LoVo (cell line): ENCODE results near the gene ANTXR2.
"Not testable (repeated sequence)": the region's sequence is repeated elsewhere in the genome, so short reads cannot be mapped to it uniquely, and the experiment has no call there.

Experiments used
- DNase-seq: peaks from one replicate; pipeline ENCODE4 v3.0.0-alpha.2; 2016; ENCODE audit warnings: low spot score

Gene ANTXR2

DNA sequence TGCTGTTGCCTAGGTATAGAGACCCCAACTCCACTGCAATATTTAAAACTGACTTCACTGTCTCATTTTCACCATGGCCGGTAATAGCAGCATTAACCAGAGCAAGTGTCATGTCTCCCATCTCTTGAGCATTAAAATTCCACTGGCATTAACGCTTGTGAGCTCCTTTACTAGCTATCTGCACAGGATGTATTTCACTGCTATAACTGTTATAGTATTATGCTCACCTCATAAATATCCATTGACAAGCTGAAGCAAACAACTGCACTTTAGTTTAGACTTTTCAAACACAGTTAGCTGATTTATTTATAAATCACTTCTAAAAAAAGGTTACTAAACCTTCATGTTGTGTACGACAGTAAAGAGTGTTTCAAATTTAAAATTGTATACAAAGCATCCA is 157.8 kb downstream of the ANTXR2 start:
- no peak for DNase-seq

DNA sequence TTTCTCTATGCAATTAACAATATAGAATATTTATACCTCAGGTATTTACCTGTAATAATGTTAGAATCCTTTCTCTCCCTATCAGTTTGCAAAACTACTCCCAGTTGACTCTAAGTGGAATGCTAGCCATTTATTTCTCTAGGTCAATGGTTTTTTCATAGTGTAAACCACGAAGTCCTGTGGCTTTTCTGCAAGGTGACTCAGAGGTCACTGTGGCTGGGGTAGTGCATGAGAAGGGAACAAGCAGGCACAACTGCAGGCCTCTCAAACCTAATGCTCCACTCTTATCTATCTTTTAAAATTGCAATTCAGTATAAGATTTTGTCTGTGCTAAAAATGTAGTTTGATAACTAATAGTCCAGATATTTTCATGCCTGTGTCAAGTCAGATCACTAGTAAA is 159.4 kb downstream of the ANTXR2 start:
- DNase-seq = no peak

DNA sequence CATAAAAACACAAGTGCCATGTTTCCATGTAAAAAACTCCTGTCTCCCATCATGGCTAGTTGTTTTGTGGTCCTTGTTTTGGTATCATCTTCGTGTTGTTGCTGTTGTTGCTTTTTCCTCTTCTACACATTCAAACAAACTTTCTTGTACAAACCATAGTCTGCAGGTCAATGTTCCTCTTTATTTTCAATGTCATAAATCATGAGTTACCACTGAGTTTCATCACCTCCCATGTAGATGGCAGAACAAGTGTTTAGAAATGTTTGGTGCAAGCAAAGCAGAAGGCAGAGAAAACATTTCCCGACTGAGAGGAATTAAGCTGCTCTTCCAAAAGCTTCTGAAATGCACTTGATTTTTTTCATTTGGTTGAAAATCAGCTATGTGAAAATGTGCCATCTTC is 166.0 kb downstream of the ANTXR2 start:
- DNase-seq = no peak

DNA sequence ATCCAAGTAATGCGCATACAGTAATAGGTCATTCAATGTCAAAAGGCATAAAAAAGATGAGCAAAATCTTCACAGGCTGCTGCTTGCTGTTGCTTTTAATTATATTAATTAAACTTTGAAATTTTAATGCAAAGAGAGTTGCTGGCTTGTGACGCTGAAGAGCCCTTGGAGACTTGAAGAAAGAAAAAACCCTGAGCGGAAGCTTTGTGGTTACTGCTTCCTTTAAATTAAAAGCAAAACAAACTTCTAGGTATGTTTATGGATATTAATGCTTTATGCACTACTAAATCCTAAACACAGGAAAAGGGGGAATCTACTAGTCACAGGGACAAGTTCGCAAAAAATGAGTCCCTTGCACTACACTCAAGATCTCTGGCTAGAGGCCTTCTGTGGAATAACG is 166.7 kb downstream of the ANTXR2 start:
- DNase-seq = no peak

DNA sequence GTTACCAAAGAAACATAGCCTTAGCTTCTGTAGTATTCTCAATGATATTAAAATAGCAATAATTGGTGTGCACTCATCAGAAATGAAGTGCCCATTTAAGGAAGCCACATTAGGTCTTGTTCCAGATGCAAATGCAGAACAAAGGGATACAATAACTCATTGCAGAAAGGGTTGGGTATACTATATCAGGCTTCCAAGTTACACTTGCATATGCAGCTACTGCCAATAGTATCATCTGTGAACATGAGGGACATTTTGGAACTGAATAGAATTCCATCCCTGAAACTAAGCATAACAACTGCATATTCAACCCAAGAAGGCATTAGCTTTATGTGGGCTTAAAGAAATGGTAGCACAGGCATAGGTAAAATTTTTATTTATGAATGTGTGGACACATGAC is 167.8 kb downstream of the ANTXR2 start:
- no peak for DNase-seq

DNA sequence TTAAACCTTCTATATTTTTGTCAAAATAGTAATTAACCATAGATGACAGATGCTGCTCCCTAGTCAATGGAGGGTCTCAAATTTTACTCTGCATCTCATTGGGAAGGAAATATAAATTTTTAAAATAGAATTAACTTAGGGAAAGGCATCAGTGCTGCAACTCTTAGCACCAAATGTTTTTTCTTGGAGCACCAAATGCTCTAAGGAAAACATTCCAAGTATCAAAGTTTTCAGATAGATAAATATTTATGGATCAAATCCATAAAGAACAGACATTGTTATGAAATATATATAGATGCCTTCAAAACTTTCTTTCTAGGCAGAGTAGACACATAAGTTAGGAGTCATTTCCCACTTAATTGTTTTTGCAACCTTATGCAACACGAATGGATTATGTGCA is 168.7 kb downstream of the ANTXR2 start:
- DNase-seq = no peak

DNA sequence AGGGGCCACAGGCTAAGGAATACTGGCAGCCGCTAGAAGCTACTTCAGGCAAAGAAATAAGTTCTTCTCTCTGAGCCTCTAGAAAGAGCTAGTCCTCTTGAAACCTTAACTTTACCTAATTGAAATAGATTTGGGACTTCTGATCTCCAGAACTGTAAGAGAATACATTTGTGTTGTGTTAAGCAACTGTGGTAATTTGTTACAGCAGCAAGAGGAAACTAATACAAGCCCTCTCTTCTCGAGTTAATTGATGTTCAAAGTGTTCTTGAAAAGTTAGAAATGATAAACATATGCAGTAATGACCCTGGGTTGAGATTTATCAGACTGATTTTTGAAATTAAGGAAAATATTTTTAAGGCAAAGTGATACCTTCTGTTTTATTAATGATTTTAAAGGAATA is 172.8 kb downstream of the ANTXR2 start:
- DNase-seq = no peak

DNA sequence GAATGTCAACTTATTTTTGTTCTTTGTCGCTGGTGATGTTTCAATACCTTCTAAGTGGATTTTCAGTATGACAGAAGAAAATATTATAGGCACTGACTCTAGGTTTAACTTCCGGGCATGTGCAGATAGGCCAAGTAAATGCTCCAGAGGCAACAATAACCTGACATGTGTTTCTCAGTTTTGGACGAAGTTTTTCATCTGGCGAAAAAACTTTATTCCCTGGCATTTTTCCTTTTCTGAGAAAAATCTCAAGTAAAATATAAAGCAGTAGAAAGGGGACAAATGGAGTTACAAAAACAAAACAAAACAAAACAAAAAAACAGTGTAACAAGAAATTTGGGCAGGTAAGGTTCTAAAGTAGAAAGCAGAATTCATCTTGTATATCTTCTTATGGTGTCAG is 173.5 kb downstream of the ANTXR2 start:
- no peak for DNase-seq

DNA sequence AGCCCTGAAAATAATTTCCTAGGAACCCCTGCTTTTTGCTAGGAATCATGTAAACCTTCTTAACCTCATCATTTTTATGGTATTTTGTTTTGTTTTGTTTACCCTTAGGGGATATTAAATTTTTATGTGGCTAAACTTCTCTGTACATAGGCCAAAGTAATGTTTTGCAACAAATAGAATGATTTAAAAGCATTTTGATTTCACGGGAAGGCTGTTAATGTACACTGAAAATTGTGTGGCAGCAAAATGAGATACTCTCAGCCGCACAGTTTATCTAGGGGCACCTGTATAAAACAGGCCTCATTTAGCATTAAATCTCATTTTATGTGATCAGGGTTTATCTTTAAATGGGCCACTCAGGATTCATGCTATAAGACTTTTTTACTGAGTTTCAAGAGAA is 175.0 kb downstream of the ANTXR2 start:
- DNase-seq = no peak

DNA sequence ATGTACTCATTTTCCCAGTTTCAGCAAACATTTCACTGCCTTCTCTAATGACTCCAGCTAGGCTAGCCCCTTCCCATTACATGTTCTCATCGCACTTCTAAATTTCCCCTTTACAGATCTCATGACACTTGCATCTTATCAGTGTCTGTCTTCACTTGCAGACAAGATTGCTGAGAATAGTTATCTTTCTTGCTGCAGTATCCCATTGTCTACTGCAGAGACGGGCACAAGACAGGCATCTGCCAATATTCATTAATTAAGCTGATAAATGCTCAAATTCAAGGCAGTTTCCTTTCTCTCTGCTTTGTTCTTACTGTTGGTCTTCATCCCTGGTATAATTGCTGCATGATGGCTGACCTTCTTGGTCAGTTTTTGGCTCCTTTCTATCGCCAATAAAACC is 175.9 kb downstream of the ANTXR2 start:
- DNase-seq = no peak

DNA sequence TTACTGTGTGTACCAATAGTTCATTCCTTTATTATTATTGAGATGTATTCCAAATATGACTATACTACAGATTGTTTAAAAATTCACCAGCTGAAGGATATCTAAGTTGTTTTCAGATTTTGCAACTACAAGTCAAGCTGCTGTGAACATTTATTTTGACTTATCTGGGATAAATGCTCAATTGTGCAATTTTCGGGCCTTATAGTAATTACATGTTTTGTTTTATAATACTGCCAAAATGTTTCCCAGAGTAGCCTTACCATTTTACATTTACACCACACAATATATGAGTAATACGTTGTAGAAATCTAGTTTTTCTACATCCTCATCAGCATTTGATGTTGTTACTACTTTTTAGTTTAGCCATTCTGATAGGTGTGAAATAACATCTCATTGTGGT is 179.6 kb downstream of the ANTXR2 start:
- no peak for DNase-seq

DNA sequence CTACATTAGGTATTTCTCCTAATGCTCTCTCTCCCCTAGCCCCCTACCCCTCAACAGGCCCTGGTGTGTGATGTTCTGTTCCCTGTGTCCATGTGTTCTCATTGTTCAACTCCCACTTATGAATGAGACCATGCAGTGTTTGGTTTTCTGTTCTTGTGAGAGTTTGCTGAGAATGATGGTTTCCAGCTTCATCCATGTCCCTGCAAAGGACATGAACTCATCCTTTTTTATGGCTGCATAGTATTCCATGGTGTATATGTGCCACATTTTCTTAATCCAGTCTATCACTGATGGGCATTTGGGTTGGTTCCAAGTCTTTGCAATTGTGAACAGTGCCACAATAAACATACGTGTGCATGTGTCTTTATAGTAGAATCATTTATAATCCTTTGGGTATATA is 184.0 kb downstream of the ANTXR2 start:
- not testable (repeated sequence) for DNase-seq

DNA sequence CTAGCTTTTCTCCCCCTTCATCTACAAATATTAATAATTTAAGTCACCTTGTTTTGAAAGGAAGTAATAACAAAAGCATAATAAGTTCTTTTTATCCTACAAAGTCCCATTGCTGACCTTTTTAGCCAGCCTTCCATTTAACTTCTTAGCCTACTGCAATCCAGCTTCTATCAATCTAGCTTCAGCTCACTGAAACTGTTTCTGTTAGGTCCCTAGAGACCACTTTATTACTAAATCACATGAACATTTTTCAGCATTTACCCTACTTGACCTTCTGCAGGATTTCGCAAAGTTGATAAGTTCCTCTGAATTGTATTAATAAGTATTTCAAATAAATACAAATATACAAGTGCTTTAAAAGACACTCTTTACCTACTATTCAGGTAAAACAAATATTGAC is 186.5 kb downstream of the ANTXR2 start:
- DNase-seq = no peak

DNA sequence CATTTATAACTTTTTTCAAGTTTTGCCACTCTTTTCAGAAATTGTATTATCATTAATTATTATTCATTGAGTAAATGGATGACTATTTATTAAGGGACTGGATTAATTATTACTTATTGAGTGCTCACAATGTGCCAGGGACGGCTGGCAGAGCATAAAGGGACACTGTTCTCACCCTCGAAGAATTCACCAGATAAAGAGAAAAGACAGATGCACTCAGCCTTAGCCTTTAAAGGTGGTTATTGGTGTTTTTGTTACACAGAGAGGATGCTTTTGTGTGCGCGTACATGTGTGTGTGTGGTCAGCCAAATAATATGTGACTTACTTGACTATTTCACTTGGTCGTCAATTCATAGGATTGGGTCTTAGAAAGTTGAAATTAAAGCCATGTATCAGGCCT is 187.0 kb downstream of the ANTXR2 start:
- no peak for DNase-seq

DNA sequence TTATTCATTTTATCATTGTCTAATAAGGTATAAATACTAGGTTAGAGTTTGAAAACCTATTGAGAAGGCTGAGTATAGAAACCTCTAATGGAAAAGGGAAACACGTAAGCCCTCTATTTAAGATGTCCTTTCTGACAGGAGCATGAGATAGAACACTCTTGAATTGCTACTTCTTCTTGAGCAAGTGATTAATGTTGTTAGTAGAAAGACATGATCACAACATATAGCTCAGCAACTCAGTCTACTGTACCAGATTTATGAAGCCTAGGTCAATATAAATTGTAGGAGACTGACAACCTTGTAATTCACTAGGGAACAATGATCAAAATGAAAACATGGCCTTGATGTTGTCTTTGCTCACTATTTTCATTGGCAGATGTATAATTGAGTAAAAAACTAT is 189.7 kb downstream of the ANTXR2 start:
- DNase-seq = no peak

DNA sequence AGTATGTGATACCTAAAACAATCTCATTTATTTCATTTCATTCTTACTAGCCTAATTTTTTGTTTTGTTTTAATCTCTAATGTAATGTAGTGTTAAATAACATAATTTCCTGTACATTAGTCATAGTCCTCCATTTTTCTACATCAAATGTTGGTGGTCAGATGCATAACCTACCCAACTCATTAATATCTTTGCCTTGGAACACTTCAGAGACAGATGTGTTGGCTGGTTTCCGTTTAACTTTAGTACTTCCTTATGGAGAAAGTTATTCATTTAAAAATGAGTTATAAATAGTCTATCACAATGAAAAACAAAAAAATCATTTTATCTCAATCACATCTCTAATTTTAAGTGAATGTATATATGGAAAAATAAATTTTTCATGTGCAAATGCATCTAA is 190.2 kb downstream of the ANTXR2 start:
- DNase-seq = no peak

DNA sequence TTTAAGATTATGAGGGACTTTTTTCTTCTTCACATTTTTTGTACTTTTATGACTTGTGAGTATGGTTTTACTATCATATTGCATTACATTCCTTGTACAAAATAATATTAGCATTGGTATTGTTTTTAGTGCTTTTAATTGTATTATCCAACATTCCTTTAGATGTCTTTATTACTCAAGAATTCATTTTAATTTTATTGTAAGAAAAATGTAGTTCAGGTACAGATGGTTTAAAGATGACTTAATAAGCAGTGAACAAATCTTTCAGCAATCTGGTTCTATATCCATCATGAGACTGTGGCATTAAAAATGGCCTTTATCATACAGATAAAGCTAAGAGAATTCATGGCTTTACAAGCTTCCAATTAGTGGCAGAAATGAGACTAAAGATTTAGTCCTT is 191.6 kb downstream of the ANTXR2 start:
- DNase-seq = no peak

DNA sequence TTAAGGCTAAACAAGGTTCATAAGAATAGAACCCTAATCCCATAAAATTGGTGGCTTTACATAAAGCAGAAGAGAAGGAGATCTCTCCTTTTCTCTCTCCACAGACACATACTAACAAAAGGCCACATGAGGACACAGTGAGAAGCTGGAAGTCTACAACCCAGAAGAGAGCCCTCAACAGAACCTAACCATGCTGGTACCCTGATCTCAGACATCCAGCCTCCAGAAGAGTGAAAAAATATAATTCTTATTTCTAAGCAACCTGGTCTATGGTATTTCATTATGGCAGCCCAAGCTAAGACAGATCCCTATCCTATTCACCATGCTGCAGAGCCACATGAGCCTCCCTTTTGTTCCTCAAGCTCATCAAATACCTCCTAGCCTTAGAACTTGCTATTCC is 195.5 kb downstream of the ANTXR2 start:
- no peak for DNase-seq

DNA sequence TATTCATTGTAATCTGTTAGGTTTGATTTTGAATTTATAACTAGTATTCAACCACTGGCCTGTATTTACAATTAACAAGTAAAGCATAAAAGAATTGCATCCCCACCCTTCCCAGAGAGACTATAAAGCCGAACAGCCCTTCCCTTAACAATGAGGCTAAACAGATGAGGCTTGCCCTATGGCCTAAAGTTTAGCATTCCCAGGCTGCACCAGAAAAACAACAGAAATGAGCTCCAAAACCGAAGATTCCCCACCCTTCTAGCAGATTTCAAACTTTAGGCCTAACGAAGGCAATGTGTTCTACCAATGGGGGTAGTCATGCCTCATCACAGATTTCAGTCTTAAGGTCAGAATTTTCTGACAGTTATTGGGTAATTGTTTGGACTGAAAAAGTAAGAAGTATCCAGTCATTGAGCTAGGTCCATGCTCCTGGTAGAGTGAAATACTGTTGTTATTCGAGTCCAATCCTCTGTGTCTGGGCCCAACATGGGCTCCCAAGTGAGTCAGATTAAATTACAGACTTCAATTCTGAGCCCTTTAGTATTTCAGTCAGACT is 197.6 kb downstream of the ANTXR2 start:
- no peak for DNase-seq

DNA sequence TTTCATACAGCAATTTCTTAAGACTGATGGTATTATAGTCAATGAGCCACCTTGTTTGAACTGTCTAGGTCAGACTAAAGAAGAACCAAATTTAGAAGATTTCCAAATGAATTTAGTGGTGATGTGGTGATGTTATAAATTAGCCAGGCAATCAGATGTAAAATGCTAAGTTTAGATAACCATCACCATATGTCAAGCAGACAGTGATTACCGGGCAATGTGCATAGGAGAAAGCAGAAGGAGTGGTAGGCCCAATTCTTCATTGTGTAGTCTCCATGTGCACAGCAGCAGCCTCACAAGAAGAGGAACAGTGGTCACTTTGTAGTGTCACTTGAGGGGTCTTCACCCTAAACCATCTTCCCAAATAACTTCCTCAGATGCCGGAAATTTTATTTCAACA is 198.8 kb downstream of the ANTXR2 start:
- DNase-seq = no peak

DNA sequence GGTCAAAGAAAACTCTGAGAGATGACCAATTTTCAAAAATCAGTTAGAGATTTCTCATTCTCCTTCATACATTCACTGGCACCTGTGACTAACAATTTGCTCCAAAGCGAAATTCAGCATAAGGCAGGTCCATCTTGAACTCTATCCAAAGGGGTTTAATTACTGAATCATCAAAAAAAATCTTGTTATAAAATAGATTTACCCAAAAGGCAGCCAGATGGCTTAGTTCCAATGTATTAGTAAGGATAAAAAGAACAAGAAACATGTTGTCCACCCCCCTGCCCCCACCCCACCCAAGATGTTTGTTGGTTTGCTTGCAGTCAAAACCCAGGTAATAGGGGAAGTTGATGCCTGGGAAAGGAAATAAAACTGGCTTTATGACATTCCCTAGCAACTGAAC is 200.3 kb downstream of the ANTXR2 start:
- DNase-seq = no peak

DNA sequence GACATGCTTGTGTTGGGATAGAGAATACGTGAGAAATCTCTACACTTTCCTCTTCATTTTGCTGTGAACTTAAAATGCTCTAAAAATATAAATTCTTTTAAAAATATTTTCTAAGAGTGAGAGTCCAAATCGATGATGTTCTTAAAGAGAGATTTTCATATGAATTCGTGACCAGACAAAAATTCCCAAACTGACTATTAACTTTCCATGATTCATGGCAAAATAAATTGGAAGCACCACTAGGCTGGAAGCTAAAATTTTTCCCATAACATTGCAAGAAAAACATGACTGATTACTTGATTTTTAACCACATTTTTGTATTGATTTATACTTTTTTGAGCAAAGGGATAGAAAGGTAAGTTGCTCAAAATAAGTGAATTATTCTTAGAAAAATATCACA is 201.1 kb downstream of the ANTXR2 start:
- DNase-seq = no peak

DNA sequence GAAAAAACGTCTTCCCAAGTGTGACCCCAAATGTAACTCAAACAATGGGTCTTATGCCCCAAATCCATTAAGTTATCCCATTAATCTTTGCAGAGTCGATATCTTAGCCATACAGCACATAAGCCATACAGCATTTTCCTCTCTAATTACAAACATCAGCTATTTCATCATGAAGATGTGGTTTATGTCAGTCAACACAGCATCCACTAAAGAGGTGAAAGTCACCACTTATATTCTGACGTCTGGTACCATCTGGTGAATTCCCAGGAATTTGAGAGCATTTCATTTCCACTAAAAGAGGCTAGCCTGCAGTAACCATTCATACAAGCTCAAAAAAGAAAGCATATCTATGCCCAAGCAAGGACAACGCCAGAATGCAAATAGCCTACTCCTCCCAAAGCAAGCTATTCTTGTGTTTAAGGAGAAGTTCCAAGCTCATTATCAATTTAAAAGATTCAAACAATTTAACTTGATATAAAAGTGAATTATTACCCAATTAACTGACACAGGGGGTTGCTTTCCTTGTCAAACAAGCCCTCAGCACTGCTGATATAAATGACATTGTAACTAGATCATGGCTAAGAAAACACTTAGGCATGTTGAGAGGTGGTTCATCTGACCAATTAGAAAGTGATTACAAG is 203.3 kb downstream of the ANTXR2 start:
- no peak for DNase-seq

DNA sequence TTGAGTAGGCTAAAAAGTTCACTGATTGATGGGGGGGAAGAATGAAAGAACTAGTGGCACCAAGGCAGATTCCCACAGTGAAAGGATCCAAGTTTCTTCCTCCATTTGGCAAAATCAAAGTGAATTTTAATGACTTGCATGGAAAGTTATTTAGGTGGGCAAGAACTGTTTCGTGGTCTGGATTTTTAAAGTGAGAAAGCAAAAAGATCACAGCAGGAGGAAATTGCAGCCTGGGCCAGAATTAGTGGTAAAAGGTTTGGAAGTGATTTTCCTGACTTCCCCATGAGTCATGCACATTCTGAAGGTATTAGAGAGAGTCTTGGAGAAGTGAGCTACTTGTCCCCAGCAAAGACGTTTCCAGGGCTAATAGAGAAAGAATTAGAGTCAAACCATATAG is 207.8 kb downstream of the ANTXR2 start:
- no peak for DNase-seq
